Ishikawa (cell line): ENCODE results near the gene HK1.

Experiments used
- CEBPB ChIP-seq: IDR thresholded peaks from 2 replicates; pipeline ENCODE4 v1.6.1; 2012
- CREB1 ChIP-seq: IDR thresholded peaks from 2 replicates; pipeline ENCODE4 v1.6.1; 2012; ENCODE audit warnings: low read depth
- EGR1 ChIP-seq: IDR thresholded peaks from 2 replicates; pipeline ENCODE4 v1.6.1; 2012
- EP300 ChIP-seq: IDR thresholded peaks from 2 replicates; pipeline ENCODE4 v1.6.1; 2012; ENCODE audit warnings: borderline replicate concordance
- FOXM1 ChIP-seq: IDR thresholded peaks from 2 replicates; pipeline ENCODE4 v1.6.1; 2012; ENCODE audit warnings: low read depth, borderline replicate concordance
- MAX ChIP-seq: IDR thresholded peaks from 2 replicates; pipeline ENCODE4 v1.6.1; 2012
- NFIC ChIP-seq: IDR thresholded peaks from 2 replicates; pipeline ENCODE4 v1.6.1; 2012
- RAD21 ChIP-seq: IDR thresholded peaks from 2 replicates; pipeline ENCODE4 v1.6.1; 2012; ENCODE audit warnings: low read depth
- TAF1 ChIP-seq: IDR thresholded peaks from 2 replicates; pipeline ENCODE4 v1.6.1; 2012; ENCODE audit warnings: low read depth, mild to moderate bottlenecking
- TCF12 ChIP-seq: IDR thresholded peaks from 2 replicates; pipeline ENCODE4 v1.6.1; 2012; ENCODE audit warnings: low read depth
- TEAD4 ChIP-seq: IDR thresholded peaks from 2 replicates; pipeline ENCODE4 v1.6.1; 2012
- YY1 ChIP-seq: IDR thresholded peaks from 2 replicates; pipeline ENCODE4 v1.6.1; 2012; ENCODE audit warnings: low read depth
- ZBTB7A ChIP-seq: IDR thresholded peaks from 2 replicates; pipeline ENCODE4 v1.6.1; 2012; ENCODE audit warnings: low read depth
- TF ChIP-seq, protein P1 (sequence below): IDR thresholded peaks from 2 replicates; pipeline ENCODE4 v1.6.1; 2012
- TF ChIP-seq, protein P2 (sequence below): IDR thresholded peaks from 2 replicates; pipeline ENCODE4 v1.6.1; 2012; ENCODE audit warnings: low read depth, mild to moderate bottlenecking

The HK1 gene

DNA sequence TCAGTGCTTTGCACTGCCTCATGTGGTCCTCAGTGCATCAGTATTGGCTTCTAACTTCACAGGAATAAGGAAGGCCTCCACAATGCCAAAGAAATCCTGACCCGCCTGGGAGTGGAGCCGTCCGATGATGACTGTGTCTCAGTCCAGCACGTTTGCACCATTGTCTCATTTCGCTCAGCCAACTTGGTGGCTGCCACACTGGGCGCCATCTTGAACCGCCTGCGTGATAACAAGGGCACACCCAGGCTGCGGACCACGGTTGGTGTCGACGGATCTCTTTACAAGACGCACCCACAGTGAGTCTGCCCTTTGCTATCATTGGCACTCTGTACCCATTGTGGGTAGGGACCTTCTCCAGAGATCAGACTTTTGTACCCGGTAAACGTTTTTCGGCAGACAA, 101.5 kb downstream of the HK1 start:
- TF ChIP-seq TAF1, result no peak
- no peak for TF ChIP-seq TCF12
- no peak for TF ChIP-seq MAX
- TF ChIP-seq YY1, result no peak
- TF ChIP-seq CEBPB, result no peak
- TF ChIP-seq NFIC, result no peak
- TF ChIP-seq CREB1, result no peak
- no peak for TF ChIP-seq TEAD4
- TF ChIP-seq RAD21, result no peak

DNA sequence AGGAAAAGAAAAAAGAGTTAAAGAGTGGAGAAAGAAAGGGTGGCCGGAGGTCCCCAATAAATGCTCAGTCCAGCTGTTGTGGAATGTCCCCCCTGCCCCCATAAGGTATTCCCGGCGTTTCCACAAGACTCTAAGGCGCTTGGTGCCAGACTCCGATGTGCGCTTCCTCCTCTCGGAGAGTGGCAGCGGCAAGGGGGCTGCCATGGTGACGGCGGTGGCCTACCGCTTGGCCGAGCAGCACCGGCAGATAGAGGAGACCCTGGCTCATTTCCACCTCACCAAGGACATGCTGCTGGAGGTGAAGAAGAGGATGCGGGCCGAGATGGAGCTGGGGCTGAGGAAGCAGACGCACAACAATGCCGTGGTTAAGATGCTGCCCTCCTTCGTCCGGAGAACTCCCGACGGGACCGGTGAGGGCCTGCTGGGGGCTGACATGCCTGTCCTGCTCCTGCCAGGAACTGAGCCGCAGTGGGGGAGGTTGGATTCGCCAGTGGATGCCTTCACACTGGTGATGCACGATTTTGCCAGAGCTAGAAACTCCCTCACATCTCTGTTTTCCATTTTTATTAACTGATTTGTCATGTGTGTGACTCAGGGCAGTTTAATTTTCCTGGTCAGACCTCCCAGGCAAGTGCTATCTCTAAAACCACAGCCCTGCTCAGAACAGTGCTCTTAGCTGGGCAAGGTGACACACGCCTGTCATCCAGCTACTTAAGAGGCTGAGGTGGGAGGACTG, 104.3 kb downstream of the HK1 start:
- TF ChIP-seq TAF1 (no peak), NFIC (no peak), EGR1 (no peak), CEBPB (no peak), TCF12 (no peak), ZBTB7A (no peak), EP300 (no peak), TEAD4 (no peak), YY1 (no peak), FOXM1 (no peak), CREB1 (no peak), RAD21 (no peak)
- TF ChIP-seq, protein P1, sequence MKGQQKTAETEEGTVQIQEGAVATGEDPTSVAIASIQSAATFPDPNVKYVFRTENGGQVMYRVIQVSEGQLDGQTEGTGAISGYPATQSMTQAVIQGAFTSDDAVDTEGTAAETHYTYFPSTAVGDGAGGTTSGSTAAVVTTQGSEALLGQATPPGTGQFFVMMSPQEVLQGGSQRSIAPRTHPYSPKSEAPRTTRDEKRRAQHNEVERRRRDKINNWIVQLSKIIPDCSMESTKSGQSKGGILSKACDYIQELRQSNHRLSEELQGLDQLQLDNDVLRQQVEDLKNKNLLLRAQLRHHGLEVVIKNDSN, result no peak
- TF ChIP-seq, protein P2, sequence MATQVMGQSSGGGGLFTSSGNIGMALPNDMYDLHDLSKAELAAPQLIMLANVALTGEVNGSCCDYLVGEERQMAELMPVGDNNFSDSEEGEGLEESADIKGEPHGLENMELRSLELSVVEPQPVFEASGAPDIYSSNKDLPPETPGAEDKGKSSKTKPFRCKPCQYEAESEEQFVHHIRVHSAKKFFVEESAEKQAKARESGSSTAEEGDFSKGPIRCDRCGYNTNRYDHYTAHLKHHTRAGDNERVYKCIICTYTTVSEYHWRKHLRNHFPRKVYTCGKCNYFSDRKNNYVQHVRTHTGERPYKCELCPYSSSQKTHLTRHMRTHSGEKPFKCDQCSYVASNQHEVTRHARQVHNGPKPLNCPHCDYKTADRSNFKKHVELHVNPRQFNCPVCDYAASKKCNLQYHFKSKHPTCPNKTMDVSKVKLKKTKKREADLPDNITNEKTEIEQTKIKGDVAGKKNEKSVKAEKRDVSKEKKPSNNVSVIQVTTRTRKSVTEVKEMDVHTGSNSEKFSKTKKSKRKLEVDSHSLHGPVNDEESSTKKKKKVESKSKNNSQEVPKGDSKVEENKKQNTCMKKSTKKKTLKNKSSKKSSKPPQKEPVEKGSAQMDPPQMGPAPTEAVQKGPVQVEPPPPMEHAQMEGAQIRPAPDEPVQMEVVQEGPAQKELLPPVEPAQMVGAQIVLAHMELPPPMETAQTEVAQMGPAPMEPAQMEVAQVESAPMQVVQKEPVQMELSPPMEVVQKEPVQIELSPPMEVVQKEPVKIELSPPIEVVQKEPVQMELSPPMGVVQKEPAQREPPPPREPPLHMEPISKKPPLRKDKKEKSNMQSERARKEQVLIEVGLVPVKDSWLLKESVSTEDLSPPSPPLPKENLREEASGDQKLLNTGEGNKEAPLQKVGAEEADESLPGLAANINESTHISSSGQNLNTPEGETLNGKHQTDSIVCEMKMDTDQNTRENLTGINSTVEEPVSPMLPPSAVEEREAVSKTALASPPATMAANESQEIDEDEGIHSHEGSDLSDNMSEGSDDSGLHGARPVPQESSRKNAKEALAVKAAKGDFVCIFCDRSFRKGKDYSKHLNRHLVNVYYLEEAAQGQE, result no peak

GRCh38 chr10:69383558-69383957, 105.3 kb downstream of the HK1 start:
- TF ChIP-seq MAX, result no peak
- no peak for TF ChIP-seq ZBTB7A
- TF ChIP-seq YY1, result no peak
- no peak for TF ChIP-seq TEAD4
- TF ChIP-seq, protein P2, result no peak
- TF ChIP-seq TAF1, result no peak
- TF ChIP-seq EP300, result no peak
- TF ChIP-seq CEBPB, result no peak
- no peak for TF ChIP-seq TCF12
- no peak for TF ChIP-seq CREB1
- no peak for TF ChIP-seq FOXM1
- TF ChIP-seq NFIC, result no peak

DNA sequence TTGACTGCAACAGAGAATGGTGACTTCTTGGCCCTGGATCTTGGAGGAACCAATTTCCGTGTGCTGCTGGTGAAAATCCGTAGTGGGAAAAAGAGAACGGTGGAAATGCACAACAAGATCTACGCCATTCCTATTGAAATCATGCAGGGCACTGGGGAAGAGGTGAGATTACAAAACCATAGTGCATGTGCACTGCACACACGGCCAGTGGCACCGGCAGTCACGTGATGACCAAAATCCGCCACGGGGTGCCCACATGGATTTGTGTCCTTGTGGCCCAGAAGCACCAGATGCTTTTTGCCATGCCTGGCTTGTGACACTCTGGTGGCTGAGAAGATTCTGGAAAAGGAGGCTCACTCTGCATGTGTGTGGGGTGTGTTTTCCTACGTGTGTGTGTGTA, 106.0 kb downstream of the HK1 start:
- TF ChIP-seq, protein P1, result no peak
- TF ChIP-seq EGR1 (no peak), CREB1 (no peak), MAX (no peak), CEBPB (no peak), TEAD4 (no peak), NFIC (no peak), YY1 (no peak), ZBTB7A (no peak)
- TF ChIP-seq, protein P2, result no peak
